Fibroblast of skin of right quadriceps (primary cell): ENCODE measurements around the gene OR8K1.

Experiments used
- DNase-seq: peaks from one replicate; pipeline ENCODE4 v3.0.0-alpha.2; 2013

The OR8K1 gene

DNA sequence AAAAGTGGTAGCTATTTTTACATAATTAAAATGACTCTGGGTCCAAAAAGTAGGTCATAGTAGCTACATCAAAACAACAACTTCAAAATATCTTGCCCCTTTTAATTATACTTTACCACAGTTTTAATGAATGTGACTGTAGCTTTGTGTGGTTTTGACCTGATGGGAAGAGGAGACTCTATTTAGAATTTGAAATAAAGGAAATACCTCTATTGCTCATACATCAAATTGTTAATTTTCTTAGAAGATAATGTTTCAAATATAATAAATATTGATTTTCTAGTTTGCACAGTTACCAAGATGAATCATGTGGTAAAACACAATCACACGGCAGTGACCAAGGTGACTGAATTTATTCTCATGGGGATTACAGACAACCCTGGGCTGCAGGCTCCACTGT lies at the start of gene OR8K1:
Gene OR8K1 (plus strand): TSS at position 301 of the 400 bp plus-strand sequence. CDS start 0 bp downstream, at position 301.
- no peak for DNase-seq

DNA sequence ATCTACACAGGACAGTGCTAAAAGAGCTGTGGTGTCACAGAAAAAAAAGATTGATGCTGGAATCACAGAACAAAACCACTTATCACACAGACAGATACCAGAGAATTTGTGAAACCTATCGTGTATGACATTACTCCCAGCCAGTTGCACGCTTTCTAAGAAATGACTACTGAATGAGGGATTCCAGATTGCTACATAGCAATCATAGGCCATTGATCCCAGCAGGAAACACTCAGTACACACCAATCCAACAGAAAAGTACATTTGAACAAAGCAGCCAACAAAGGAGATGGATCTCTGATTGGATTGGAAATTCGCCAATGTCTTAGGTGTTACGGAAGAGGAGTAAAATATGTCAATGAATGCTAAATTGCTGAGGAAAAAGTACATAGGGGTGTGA lies 48.9 kb upstream of the OR8K1 start:
- DNase-seq = no peak

DNA sequence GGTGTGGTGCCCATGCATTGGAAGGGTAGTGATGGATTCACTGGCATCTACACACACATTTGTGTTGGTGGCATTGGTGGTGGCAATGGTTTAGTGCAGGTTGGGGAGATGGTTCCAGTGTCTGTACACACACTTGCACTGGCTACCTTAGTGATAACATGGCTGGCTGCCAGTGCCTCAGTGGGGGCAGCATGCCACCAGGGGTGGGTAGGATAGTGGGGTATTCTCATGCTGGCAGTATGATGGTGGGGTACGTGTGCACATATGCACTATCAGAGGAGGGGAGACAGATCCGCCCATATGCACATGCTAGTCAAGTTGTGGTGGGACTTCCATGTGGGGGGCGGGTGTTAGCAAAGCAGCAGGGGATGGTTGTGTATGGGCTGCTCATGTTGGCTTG lies 38.0 kb upstream of the OR8K1 start:
- DNase-seq = no peak

DNA sequence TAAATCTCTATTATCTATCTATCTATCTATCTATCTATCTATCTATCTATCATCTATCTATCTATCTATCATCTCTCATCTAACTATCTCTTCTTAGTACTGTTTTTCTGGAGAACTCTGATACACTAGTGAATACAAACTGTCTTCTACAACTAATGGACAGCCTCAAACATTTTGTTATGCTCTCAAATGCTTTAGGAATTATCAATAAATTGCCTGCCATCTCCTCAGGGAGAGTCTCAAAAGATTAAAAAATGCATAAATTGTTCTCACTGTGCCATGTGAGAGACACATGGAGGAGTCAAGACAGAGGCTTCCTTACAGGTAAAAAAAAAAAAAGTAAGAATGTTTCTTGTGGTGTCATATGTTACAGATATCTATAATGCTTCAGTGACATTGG lies 31.0 kb upstream of the OR8K1 start, which contains the start of gene OR8K3:
Gene OR8K3 (plus strand): TSS at position 301 of the 400 bp plus-strand sequence. CDS start 3,163 bp downstream, outside the sequence.
- DNase-seq = no peak

DNA sequence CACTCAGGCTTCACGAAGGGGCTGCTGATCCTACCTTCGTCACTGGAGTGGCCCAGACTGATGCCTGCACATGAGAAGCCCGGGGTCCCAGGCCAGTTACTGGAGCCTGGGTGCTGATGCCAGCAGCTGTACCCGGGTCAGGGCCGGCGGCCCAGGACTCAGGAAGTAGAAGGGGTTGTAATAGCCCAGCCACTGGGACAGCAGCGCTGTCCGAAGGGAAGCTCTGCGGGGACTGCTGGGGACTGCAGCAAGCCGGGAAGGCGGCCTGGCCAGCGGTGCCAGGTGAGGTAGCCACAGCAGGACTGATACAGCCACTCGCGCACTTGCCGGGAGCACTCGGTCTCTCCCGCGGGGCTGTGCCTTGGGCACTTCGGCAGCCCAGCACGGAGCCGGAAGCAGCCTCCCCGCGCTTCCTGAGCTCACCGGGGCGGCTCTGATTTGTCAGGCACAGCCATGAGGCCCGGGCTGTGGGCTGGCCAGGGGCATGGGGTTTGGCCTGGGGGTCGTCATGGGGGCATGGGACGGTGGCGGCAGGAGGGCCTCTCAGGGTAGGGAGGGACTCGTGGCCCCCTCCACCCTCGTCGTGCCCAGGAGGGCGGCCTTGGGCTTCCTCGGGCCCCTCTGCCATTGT lies 13.9 kb upstream of the OR8K1 start:
- DNase-seq = no peak

DNA sequence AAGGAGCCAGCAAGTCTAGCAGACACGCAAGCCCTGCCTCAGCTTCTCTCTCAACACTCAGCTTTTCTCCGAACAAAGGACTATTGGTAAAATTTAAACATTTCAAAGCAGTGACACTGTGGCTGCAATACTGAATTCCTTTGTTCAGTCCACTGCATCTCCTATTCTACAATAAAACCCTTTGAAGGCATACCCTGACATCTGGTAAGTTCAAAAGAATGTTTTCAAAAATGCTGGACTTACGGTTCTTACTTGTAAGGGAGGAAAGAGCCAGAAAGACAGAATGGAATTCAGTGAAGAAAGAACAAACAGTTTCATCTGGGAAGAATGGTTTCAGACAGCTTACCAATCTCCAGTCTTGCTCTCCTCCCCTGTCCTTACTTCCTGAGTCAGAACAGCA lies 12.7 kb upstream of the OR8K1 start:
- no peak for DNase-seq

DNA sequence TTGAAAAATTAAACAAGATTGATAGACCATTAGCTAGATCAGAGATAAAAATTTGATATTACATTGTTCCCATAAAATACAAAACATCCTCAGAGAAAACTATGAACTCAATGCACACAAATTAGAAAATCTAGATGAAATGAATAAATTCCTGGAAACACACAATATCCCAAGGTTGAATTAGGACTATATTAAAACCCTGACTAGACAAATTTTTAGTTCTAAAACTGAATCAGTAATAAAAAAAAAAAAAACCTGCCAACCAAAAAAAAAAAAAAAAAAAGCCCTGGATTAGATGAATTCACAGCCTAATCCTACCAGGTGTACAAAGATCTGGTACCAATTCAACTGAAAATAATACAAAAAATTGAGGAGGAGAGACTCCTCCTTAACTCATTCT lies 5.5 kb upstream of the OR8K1 start:
- no peak for DNase-seq

DNA sequence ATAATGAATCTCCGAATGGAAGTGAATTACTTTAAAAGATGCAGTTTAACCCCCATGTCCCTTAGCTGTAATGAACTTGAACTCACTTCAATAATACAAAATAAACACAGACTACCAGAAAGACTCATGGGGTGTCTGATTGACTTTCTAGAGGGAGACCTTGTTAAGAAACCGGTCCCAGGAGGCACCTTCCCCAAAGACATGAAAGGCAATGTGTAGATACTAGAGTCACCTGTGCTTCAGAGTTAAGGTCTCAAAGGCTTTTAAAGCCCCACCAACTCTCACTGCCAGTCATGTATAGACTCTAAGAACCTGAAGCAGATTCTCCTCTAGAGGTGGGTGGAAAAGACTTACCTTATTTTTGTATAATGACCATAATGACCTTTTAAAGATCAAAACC lies 8.2 kb downstream of the OR8K1 start, which contains the start of gene OR8J1:
Gene OR8J1 (plus strand): TSS at position 301 of the 400 bp plus-strand sequence. CDS start 5,956 bp downstream, outside the sequence.
- DNase-seq = no peak

DNA sequence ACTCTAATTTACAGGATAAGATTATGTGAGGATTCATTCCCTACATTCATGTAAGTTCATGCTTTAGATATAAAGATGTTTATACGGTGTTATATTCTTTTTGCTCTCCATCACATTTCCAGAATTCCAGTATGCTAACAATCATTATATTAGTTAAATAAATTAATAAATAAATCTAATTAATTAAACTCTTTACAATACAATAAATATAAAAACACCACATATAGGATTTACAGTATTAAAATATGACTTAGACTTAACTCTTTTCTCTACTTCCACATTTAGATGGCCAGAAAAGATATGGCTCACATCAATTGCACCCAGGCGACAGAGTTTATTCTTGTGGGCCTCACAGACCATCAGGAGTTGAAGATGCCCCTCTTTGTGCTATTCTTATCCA lies 29.5 kb downstream of the OR8K1 start, which contains the start of gene OR8U1:
Gene OR8U1 (plus strand): TSS at position 301 of the 400 bp plus-strand sequence. CDS start 0 bp downstream, at position 301.
- DNase-seq = no peak

DNA sequence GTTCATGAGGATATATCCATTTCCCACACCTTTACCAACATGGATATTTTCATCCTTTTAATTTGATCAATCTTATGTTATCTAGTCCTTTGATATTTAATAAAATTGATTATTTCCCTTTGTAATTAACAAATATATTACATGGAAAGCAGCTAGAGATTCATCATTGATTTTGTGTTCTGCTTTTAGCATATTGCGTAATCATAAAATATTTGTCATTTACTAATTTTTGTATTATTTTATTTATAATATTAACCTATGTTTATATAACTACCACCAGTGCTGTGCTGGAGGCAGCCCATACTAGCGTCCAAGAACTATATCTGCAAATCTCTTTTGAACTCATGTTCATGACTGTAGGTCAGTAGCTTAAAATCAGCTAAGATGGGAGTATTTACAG lies 34.3 kb downstream of the OR8K1 start:
- no peak for DNase-seq

DNA sequence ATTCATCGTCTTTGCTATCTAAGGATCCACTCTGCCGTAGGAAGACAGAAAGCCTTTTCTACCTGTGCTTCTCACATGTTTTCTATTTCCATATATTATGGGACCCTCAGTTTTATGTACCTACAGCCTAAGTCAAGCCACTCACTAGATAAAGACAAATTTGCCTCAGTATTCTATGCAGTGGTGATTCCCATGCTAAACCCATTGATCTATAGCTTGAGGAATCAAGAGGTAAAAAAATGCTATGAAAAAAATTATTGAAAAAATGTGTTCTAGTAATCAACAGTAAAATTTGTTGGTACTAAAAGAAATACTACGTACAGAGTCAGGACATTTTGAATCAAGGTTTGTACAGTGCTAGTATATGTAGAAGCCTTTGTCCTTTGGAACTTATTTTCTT lies 48.5 kb downstream of the OR8K1 start:
- no peak for DNase-seq

DNA sequence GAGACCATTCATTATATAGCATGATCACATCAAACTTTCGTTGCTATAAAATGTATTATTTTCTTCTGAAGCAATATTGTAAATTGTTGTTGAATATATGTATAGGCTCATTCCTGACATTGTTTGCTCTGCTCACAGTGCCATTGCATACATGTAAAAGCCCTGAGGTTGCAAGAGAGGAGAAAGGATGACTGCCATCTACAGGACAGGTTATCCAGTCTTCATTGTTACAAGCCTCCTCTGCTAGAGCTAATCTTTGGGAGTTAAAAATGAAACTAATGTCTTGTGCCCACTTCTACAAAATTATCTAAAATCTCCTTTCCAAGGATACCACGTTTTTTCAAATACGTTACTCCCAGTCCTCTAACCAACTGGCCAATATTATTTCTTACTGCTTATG lies 50.2 kb downstream of the OR8K1 start:
- DNase-seq = no peak
